GM13977 (cell line): Measurements from ENCODE around the gene KXD1.

ENCODE experiments used
- DNase-seq: peaks from one replicate; pipeline ENCODE4 v3.0.0; 2012; ENCODE audit warnings: low spot score
- in situ Hi-C: fragments of 300-500 bp; cut with MboI; formaldehyde crosslinking; loops from one replicate; pipeline ENCODE4 v1.12.0; 2022; ENCODE audit warnings: low sequenced_read_pairs, low pct_unique_long_range_greater_than_20kb, mixed read lengths, inconsistent platforms; ENCODE audit not compliant: unreplicated experiment
- TF ChIP-seq, protein P1 (sequence below): IDR thresholded peaks from 2 replicates; pipeline ENCODE4 v1.5.1; 2012; ENCODE audit warnings: mild to moderate bottlenecking, control low read depth; ENCODE audit not compliant: insufficient read depth; ENCODE audit errors: extremely low read depth, missing control alignments

Gene KXD1

GRCh38 chr19:18577365-18577914, 19.8 kb downstream of the KXD1 start:
- TF ChIP-seq, protein P1, sequence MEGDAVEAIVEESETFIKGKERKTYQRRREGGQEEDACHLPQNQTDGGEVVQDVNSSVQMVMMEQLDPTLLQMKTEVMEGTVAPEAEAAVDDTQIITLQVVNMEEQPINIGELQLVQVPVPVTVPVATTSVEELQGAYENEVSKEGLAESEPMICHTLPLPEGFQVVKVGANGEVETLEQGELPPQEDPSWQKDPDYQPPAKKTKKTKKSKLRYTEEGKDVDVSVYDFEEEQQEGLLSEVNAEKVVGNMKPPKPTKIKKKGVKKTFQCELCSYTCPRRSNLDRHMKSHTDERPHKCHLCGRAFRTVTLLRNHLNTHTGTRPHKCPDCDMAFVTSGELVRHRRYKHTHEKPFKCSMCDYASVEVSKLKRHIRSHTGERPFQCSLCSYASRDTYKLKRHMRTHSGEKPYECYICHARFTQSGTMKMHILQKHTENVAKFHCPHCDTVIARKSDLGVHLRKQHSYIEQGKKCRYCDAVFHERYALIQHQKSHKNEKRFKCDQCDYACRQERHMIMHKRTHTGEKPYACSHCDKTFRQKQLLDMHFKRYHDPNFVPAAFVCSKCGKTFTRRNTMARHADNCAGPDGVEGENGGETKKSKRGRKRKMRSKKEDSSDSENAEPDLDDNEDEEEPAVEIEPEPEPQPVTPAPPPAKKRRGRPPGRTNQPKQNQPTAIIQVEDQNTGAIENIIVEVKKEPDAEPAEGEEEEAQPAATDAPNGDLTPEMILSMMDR = no peak
- in situ Hi-C loops = no loop called here
- DNase-seq = no peak

- DNase-seq = no peak
- TF ChIP-seq, protein P1 = no peak
- in situ Hi-C loops = no loop called here
Measured at GRCh38 chr19:18580311-18580710, 22.6 kb downstream of the KXD1 start.

DNA sequence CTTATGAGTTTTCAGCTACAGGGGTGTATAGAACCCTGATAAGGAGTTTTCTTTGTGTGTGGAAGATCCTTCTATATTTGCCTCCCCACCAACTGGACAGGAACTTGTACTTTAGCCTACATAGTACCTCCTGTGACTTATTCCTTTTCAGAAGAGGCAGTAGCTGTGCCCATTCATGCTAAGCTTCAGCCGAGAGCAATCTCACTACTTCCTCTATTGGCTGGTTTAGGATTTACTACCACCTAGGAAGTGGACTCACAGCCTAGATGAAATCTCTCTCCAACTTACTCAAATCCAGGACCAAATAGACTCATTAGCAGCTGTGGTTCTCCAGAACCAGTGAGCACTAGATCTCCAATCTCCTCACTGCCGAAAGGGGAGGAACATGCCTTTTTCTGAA, 28.6 kb downstream of the KXD1 start:
- TF ChIP-seq, protein P1 = peak; percentile 12
- no peak for DNase-seq

GRCh38 chr19:18587561-18587960, 29.9 kb downstream of the KXD1 start:
- TF ChIP-seq, protein P1 = no peak
- in situ Hi-C loops = no loop called here
- no peak for DNase-seq

More for the DNA sequence above, 28.6 kb downstream of the KXD1 start:
- in situ Hi-C loops = no loop called here

- in situ Hi-C loops = no loop called here
- DNase-seq = no peak
Measured at GRCh38 chr19:18587962-18588610, 30.4 kb downstream of the KXD1 start.

DNA sequence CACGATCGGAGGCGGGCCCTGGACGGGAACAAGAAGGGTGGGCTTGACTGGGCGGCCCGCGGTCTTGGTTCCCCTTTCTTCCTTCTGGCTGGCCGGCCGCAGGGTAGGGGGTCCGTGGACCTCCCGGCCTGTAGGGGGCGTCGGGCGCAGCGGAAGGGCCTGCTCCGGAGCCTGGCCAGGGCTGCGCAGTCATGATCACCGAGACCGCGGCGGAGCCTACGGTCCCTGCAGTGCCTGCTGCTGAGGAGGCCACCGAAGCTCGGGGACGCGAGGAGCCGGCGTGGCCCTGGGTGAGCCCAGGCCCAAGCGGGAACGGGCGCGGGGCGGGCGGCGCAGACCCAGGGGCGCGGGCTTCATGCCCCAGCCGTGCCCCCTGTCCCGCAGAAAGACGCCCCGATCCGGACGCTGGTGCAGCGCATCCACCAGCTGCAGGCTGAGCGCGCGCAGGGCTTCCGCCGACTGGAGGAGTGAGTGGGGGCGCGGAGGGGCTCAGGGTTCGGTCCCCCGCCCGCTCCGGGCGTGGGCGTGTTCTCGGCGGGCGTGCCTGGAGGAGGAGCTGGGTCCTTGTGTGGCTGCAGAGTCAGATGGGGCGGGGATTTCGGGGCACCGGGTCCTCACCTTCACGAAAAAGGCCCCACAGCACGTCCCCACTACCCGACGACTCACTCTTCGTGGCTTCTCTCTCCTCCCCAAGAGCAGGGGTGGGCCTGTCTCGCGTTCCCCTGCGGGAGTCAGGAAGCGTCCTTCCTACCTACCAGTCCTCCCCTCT, 31.1 kb downstream of the KXD1 start, which contains the start of gene REX1BD:
Gene REX1BD (plus strand): TSS at position 188 of the 769 bp plus-strand sequence. CDS start 4 bp downstream, at position 192.
- in situ Hi-C loops = no loop called here
- peak; percentile 88 for DNase-seq
- TF ChIP-seq, protein P1 = peak; percentile 97

More at GRCh38 chr19:18587962-18588610, 30.4 kb downstream of the KXD1 start:
- TF ChIP-seq, protein P1 = no peak
